Smooth muscle cell (in vitro differentiated cells): ENCODE data around the gene GRM8. TPM values are rescaled to one million over a fixed set of nuclear protein-coding genes. Genes with fewer than 3 reads are reported as not detected.

Experiments used
- DNase-seq: peaks from one replicate; lab custom pipeline; 2025; ENCODE audit not compliant: unreplicated experiment; lab: John Stamatoyannopoulos, UW
- H2AFZ ChIP-seq: fragments of 200-600 bp; sonication (generic); 2 replicates; pipeline ENCODE4 v1.6.0; 2016; ENCODE audit warnings: antibody characterized with exemption, low read depth, mild to moderate bottlenecking
- H3F3A ChIP-seq: fragments of 200-600 bp; sonication (generic); 2 replicates; pipeline ENCODE4 v1.6.0; 2017; ENCODE audit warnings: antibody characterized with exemption, low read depth
- H3K27ac ChIP-seq: fragments of 200-600 bp; sonication (generic); 2 replicates; pipeline ENCODE4 v1.5.1; 2016; ENCODE audit warnings: low read depth, mild to moderate bottlenecking
- H3K27me3 ChIP-seq: fragments of 200-600 bp; sonication (generic); 2 replicates; pipeline ENCODE4 v1.6.1; 2016; ENCODE audit warnings: low read depth, mild to moderate bottlenecking
- H3K36me3 ChIP-seq: fragments of 200-600 bp; sonication (generic); 2 replicates; pipeline ENCODE4 v1.5.1; 2016; ENCODE audit warnings: low read depth
- H3K4me1 ChIP-seq: fragments of 200-600 bp; sonication (generic); 2 replicates; pipeline ENCODE4 v1.5.1; 2016; ENCODE audit warnings: low read depth
- H3K4me2 ChIP-seq: fragments of 200-600 bp; sonication (generic); 2 replicates; pipeline ENCODE4 v1.6.0; 2016; ENCODE audit warnings: mild to moderate bottlenecking
- H3K4me3 ChIP-seq: fragments of 200-600 bp; sonication (generic); 2 replicates; pipeline ENCODE4 v1.5.1; 2016; ENCODE audit warnings: mild to moderate bottlenecking
- H3K79me2 ChIP-seq: fragments of 200-600 bp; sonication (generic); 2 replicates; pipeline ENCODE4 v1.6.0; 2016; ENCODE audit warnings: low read depth, mild to moderate bottlenecking
- H3K9ac ChIP-seq: fragments of 200-600 bp; sonication (generic); 2 replicates; pipeline ENCODE4 v1.6.0; 2016; ENCODE audit warnings: low read depth
- H3K9me3 ChIP-seq: fragments of 200-600 bp; sonication (generic); replicated peaks from 2 replicates; pipeline ENCODE4 v1.5.1; 2016; ENCODE audit warnings: low read depth
- H4K20me1 ChIP-seq: fragments of 200-600 bp; sonication (generic); 2 replicates; pipeline ENCODE4 v1.6.0; 2016; ENCODE audit warnings: low read depth
- WGBS: methylation state at CpG from one replicate; pipeline ENCODE4 v1.1.7; 2016; ENCODE audit warnings: low lambda C conversion rate; 5-methylcytosine and 5-hydroxymethylcytosine counted together
- microRNA counts: library from miRNA; unstranded; fragments of <30 nt; microRNA quantifications from one replicate; lab custom pipeline; 2016
- microRNA-seq: library from miRNA; unstranded; fragments of <30 nt; microRNA quantifications from one replicate; pipeline ENCODE4, GENCODE V29; 2016; ENCODE audit warnings: borderline number of aligned reads
- polyA plus RNA-seq: library from polyadenylated mRNA; unstranded; fragments of >200 nt; fragmentation: Nextera tagmentation; extraction: Ambion mirVana; gene quantifications from 2 replicates; pipeline ENCODE4 v1.2.1, GENCODE V29; 2016
- small RNA-seq: library from RNA; depleted of rRNA; stranded (forward); fragments of <200 nt; gene quantifications from one replicate; pipeline ENCODE3, GENCODE V24; 2014
- total RNA-seq: library from RNA; depleted of rRNA; stranded (reverse); fragments of >200 nt; gene quantifications from 2 replicates; pipeline ENCODE4 v1.2.3, GENCODE V29; 2014
- TF ChIP-seq, protein P1 (sequence below): fragments of 200-600 bp; sonication (generic); IDR thresholded peaks from 2 replicates; pipeline ENCODE4 v1.5.1; 2017; ENCODE audit warnings: borderline replicate concordance, mild to moderate bottlenecking, antibody characterized with exemption; ENCODE audit not compliant: insufficient read depth, poor library complexity, severe bottlenecking

Gene GRM8
- total and polyA plus RNA-seq, 2 experiments from 2014 or later, result 9.8 to 20.5 TPM

DNA sequence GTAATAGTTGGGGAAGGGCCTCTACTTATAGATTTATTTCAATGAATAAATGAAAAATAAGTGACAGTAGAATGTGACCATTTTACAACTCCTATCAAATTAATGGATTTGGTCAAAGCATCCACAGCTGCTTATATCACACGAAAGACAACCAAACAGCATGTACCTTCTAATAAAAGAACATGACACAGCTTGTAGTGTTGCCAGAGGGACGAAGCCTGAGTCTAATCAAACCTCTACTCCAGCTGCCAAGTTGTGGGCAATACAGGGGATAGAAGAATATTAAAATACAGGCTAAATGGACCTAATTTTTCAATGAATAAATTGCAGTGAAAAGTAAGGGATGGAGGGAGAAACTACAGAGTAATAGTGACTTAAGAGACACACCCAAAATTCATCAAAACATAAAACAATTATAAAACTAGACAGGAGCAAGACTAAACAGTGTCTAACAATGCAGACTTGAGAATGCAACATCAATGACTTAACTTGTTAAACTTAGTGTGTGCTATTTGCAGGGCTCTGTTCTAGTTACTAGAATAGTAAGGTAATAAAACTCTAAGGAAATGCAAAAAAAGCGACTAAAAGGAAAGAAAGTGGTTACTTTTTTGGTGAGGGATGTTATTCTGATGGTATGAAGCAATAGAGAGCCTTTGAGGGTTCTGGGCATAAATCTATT is 853.8 kb downstream of the GRM8 start:
- Histone ChIP-seq H3K4me2 (no peak overlapping the region), H4K20me1 (no peaks in the 10 kb centered on the region), H3K4me1 (no peaks in the 10 kb centered on the region), H3K9me3 (no peaks in the 10 kb centered on the region), H3K27me3 (no peaks in the 10 kb centered on the region), H2AFZ (no peak overlapping the region), H3K9ac (no peak overlapping the region), H3K27ac (peak overlapping the region; percentile 48), H3K36me3 (no peaks in the 10 kb centered on the region), H3F3A (no peaks in the 10 kb centered on the region), H3K79me2 (no peaks in the 10 kb centered on the region), H3K4me3 (no peak overlapping the region)
- WGBS, result 68% methylated on average over 3 of the region's 3 CpGs
- DNase-seq, result no peak
- TF ChIP-seq, protein P1, sequence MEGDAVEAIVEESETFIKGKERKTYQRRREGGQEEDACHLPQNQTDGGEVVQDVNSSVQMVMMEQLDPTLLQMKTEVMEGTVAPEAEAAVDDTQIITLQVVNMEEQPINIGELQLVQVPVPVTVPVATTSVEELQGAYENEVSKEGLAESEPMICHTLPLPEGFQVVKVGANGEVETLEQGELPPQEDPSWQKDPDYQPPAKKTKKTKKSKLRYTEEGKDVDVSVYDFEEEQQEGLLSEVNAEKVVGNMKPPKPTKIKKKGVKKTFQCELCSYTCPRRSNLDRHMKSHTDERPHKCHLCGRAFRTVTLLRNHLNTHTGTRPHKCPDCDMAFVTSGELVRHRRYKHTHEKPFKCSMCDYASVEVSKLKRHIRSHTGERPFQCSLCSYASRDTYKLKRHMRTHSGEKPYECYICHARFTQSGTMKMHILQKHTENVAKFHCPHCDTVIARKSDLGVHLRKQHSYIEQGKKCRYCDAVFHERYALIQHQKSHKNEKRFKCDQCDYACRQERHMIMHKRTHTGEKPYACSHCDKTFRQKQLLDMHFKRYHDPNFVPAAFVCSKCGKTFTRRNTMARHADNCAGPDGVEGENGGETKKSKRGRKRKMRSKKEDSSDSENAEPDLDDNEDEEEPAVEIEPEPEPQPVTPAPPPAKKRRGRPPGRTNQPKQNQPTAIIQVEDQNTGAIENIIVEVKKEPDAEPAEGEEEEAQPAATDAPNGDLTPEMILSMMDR, result no peak

DNA sequence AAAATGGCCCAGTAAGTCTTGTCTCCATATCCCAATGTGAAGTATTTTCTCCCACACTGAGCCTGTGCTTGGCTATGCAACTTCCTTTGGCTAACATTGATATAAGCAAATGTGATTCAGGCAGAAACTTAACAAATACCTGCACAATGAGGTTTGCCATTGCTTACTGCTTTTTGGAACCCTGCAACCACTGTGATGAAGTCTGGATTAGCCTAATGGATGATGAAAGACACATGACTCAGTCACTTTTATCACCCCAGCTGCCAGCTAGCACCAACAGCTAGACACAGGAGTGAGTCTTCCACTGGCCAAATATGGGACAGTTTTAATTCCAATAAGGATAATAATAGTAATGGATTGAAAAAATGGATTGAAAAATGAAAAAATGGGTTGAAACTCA is 854.5 kb downstream of the GRM8 start:
- Histone ChIP-seq H3K4me2 (peak overlapping the region; percentile 39), H4K20me1 (no peaks in the 10 kb centered on the region), H3K36me3 (no peaks in the 10 kb centered on the region), H3K9me3 (no peaks in the 10 kb centered on the region), H2AFZ (no peak overlapping the region), H3K4me3 (no peak overlapping the region), H3K27ac (peak overlapping the region; percentile 48), H3K79me2 (no peaks in the 10 kb centered on the region), H3F3A (no peaks in the 10 kb centered on the region), H3K4me1 (no peaks in the 10 kb centered on the region), H3K27me3 (no peaks in the 10 kb centered on the region), H3K9ac (no peak overlapping the region)
- TF ChIP-seq, protein P1, result no peak
- DNase-seq, result no peak

DNA sequence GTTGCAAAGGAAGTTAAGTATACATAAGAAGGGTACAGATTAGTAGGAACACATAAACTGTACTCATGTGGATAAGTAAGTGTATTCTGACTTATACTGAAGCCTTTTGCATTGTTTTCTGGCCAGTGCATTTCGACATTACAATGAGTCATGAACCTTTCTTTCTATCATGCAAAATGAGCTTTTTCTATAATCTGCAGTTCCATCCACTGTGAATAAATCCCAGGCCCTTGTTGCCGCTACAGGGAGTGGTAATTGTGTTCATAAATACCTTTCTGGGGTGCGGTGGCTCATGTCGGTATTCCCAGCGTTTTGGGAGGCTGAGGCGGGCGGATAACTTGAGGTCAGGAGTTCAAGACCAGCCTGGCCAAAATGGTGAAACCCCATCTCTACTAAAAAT is 858.3 kb downstream of the GRM8 start:
- Histone ChIP-seq H3K36me3 (no peaks in the 10 kb centered on the region), H3K27me3 (no peaks in the 10 kb centered on the region), H4K20me1 (no peaks in the 10 kb centered on the region), H2AFZ (no peak overlapping the region), H3F3A (no peaks in the 10 kb centered on the region), H3K27ac (no peak overlapping the region), H3K4me1 (no peaks in the 10 kb centered on the region), H3K9me3 (no peaks in the 10 kb centered on the region), H3K4me3 (no peak overlapping the region), H3K79me2 (no peaks in the 10 kb centered on the region), H3K9ac (no peak overlapping the region), H3K4me2 (no peak overlapping the region)
- DNase-seq, result no peak
- TF ChIP-seq, protein P1, result no peak
- 79% methylated on average over 7 of the region's 7 CpGs for WGBS

MicroRNAs encoded within 50 kb of the gene (microRNA counts, 767-probe panel; counts per million panel counts)
- 183 counts per million for microRNA hsa-miR-592 (lab: Ali Mortazavi, UCI)

Small RNAs within 50 kb of the gene (microRNA-seq; reads per million reads assigned to microRNA genes)
- gene MIR592, result 90.0 reads per million, percentile 54 among the genes with 10 or more reads in this experiment

Small RNAs within 50 kb of the gene (small RNA-seq; reads per million reads assigned to genes)
- 1.6 reads per million, percentile 39 among the genes with 10 or more reads in this experiment for gene MIR592

Other genes with a start within 250 kb of the GRM8 start
- gene ZNF800, start 139.8 kb upstream of the GRM8 start, total RNA-seq, result 23.5 and 31.4 TPM in 2 replicates
- 12.8 and 13.7 TPM in 2 replicates for gene ZNF800, start 139.8 kb upstream of the GRM8 start, polyA plus RNA-seq